Transverse colon (tissue), 4 donors: ENCODE data around the gene CNDP1. TPM values are rescaled to one million over a fixed set of nuclear protein-coding genes. Genes with fewer than 3 reads are reported as not detected.

Experiments used
- DNase-seq: peaks from one replicate; pipeline ENCODE4 v3.0.0-alpha.2; 2019
- H3K27ac ChIP-seq, 4 donors: fragments of 200-600 bp; sonication (generic); 2 replicates each; pipeline ENCODE4 v1.5.1; 2016 to 2018; ENCODE audit warnings: inconsistent platforms in 4 of 4
- H3K27me3 ChIP-seq: fragments of 200-600 bp; sonication (generic); 2 replicates; pipeline ENCODE4 v1.5.1; 2017; ENCODE audit warnings: inconsistent platforms
- H3K36me3 ChIP-seq, 4 donors: fragments of 200-600 bp; sonication (generic); 2 replicates each; pipeline ENCODE4 v1.5.1; 2017 to 2019; ENCODE audit warnings: inconsistent platforms in 4 of 4
- H3K4me1 ChIP-seq, 4 donors: fragments of 200-600 bp; sonication (generic); 2 replicates each; pipeline ENCODE4 v1.5.1; 2017 to 2020; ENCODE audit warnings: inconsistent platforms in 4 of 4
- H3K4me3 ChIP-seq, 4 donors: fragments of 200-600 bp; sonication (generic); 1 replicate in 1 of 4; 2 replicates in 3 of 4; pipeline versions ENCODE4 v1.5.1 to v1.6.1; 2017 to 2019; ENCODE audit warnings: inconsistent platforms in 4 of 4
- H3K9me3 ChIP-seq, 2 donors: fragments of 200-600 bp; sonication (generic); 2 replicates each; pipeline ENCODE4 v1.5.1; 2017 to 2019; ENCODE audit warnings: inconsistent platforms in 2 of 2
- CTCF ChIP-seq, 5 experiments: fragments of 200-600 bp in 3 of 5; fragments of 450-650 bp in 2 of 5; sonication (generic) in 3 of 5; IDR thresholded peaks; 1 replicate in 2 of 5; 2 replicates in 3 of 5; pipeline ENCODE4 v1.5.1; 2016 to 2017; ENCODE audit warnings: antibody characterized with exemption in 5 of 5, inconsistent platforms in 3 of 5, mild to moderate bottlenecking in 2 of 5, moderate library complexity in 1 of 5
- EP300 ChIP-seq: sonication (generic); formaldehyde crosslinking; IDR thresholded peaks from one replicate; pipeline ENCODE4 v1.6.1; 2017; ENCODE audit warnings: antibody characterized with exemption, low read depth
- POLR2A ChIP-seq: fragments of 450-650 bp; IDR thresholded peaks from one replicate; pipeline ENCODE4 v1.6.1; 2016; ENCODE audit warnings: antibody characterized with exemption, mild to moderate bottlenecking, moderate library complexity
- POLR2AphosphoS5 ChIP-seq, 3 donors: sonication (generic); formaldehyde crosslinking; IDR thresholded peaks; one replicate each; pipeline ENCODE4 v1.6.1; 2016; ENCODE audit warnings: antibody characterized with exemption in 3 of 3
- WGBS, 2 donors: methylation state at CpG; one replicate each; pipeline ENCODE4 v1.1.5; 2018; ENCODE audit warnings: low coverage in 1 of 2; 5-methylcytosine and 5-hydroxymethylcytosine counted together
- in situ Hi-C, 4 donors: fragments of 200-750 bp; cut with MboI; loops; one replicate each; pipeline versions ENCODE4 v1.15.0 to v1.15.1; 2017; ENCODE audit warnings: low sequenced_read_pairs in 3 of 4, low pct_ligation_motif_present in 1 of 4, low pct_unique_long_range_greater_than_20kb in 1 of 4
- intact Hi-C: fragments of 100-400 bp; cut with DNase I; formaldehyde crosslinking; loops from one replicate; pipeline ENCODE4 v1.15.1; 2023; ENCODE audit warnings: low total_unique reads
- total RNA-seq, 4 donors: library from RNA; depleted of rRNA; stranded (reverse); fragments of >200 nt; gene quantifications; one replicate each; pipeline ENCODE4 v1.1.0, GENCODE V29; 2016

CNDP1 gene
- total RNA-seq, 4 donors from 2014 or later, result not detected

- Histone ChIP-seq H3K4me1 (peaks cover 0 to 35% (median 11%) of the 10 kb centered on the region in 4 donors), H3K27ac (no peak overlapping the region), H3K27me3 (no peaks in the 10 kb centered on the region), H3K36me3 (peaks cover 0 to 53% (median 23%) of the 10 kb centered on the region in 4 donors), H3K9me3 (no peaks in the 10 kb centered on the region), H3K4me3 (no peak overlapping the region)
- no peak for TF ChIP-seq CTCF (IDR thresholded peaks at IDR 0.05)
- no peak for TF ChIP-seq POLR2A
- no peak for TF ChIP-seq EP300
- TF ChIP-seq POLR2AphosphoS5 (IDR thresholded peaks at IDR 0.05), result no peak
- in situ Hi-C loops (no loop called here), intact Hi-C loops (no loop called here)
- DNase-seq, result no peak
- 60 to 92% methylated on average over 2 to 29 of the region's 29 CpGs for WGBS, 2 donors
Observed at GRCh38 chr18:74509856-74510769, 24.2 kb upstream of the CNDP1 start.

- intact Hi-C loops, result no loop called here
- WGBS, 2 donors, result 91% methylated on average over 12 of the region's 12 CpGs; no CpG with 5 or more reads in 1 of the 2 donors
- H3K27me3 ChIP-seq, result no peaks in the 10 kb centered on the region
Observed at GRCh38 chr18:74510770-74511095, 23.6 kb upstream of the CNDP1 start.

GRCh38 chr18:74511823-74512222, 22.5 kb upstream of the CNDP1 start:
- 83 to 89% methylated on average over 1 to 4 of the region's 7 CpGs for WGBS, 2 donors
- Histone ChIP-seq H3K27ac (no peak overlapping the region), H3K4me1 (peaks cover 0 to 25% (median 8%) of the 10 kb centered on the region in 4 donors), H3K9me3 (no peaks in the 10 kb centered on the region), H3K36me3 (peaks cover 0 to 49% (median 24%) of the 10 kb centered on the region in 4 donors), H3K4me3 (no peak overlapping the region), H3K27me3 (no peaks in the 10 kb centered on the region)
- in situ Hi-C loops, result no loop called here
- TF ChIP-seq POLR2AphosphoS5 (IDR thresholded peaks at IDR 0.05) (no peak), POLR2A (no peak), EP300 (no peak), CTCF (IDR thresholded peaks at IDR 0.05) (no peak)
- DNase-seq, result no peak
- intact Hi-C loops, result no loop called here

More at GRCh38 chr18:74510770-74511095, 23.6 kb upstream of the CNDP1 start:
- no peaks in the 10 kb centered on the region for H3K9me3 ChIP-seq
- TF ChIP-seq POLR2A (no peak), CTCF (IDR thresholded peaks at IDR 0.05) (no peak), EP300 (no peak), POLR2AphosphoS5 (IDR thresholded peaks at IDR 0.05) (no peak)
- H3K4me3 ChIP-seq, result no peak overlapping the region
- no peak for DNase-seq
- peaks cover 0 to 35% (median 11%) of the 10 kb centered on the region in 4 donors for H3K4me1 ChIP-seq
- peaks cover 0 to 52% (median 23%) of the 10 kb centered on the region in 4 donors for H3K36me3 ChIP-seq
- in situ Hi-C loops, result no loop called here
- H3K27ac ChIP-seq, result no peak overlapping the region

GRCh38 chr18:74512321-74513053, 21.8 kb upstream of the CNDP1 start:
- Histone ChIP-seq H3K9me3 (no peaks in the 10 kb centered on the region), H3K4me3 (no peak overlapping the region), H3K36me3 (peaks cover 0 to 55% (median 24%) of the 10 kb centered on the region in 4 donors), H3K27ac (no peak overlapping the region), H3K27me3 (no peaks in the 10 kb centered on the region), H3K4me1 (peaks cover 0 to 19% (median 8%) of the 10 kb centered on the region in 4 donors)
- WGBS, 2 donors, result 75 to 95% methylated on average over 2 to 15 of the region's 15 CpGs
- no peak for DNase-seq
- intact Hi-C loops (no loop called here), in situ Hi-C loops (no loop called here)
- TF ChIP-seq POLR2A, result no peak
- TF ChIP-seq EP300, result no peak
